ENCODE results near the gene RPGRIP1L. TPM values are rescaled to one million over a fixed set of nuclear protein-coding genes. Genes with fewer than 3 reads are reported as not detected.

The RPGRIP1L gene
- total RNA-seq, 1 experiment from 2014 or later, result 10.3 TPM

DNA sequence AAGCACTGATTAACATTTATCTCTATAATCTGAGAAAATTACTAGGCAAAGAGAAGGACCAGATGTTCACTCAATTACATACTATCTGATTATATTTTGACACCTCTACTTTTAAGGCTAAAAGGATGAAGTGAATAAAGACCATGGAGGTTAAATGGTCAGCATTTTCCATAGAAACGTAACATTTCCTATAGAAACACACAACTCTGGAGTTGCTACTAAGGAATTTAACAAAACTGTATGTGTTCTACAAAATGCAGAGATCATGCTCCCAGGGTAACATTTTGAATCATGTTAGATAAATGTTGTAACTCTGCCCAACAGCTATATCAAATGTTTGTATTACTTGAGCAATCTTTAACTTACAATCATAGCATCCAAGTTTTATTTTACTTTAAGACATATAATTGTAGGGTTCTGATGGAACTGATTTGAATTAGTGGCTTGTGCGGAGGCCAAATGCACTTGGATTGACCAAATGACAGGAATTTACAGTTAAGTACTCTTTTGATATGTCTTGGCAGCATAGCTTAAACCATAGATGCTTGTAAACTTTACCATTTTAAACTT, 97.7 kb downstream of the RPGRIP1L start:
- Histone ChIP-seq H3K36me3 (ENCODE audit: control insufficient read depth in 1 of 2, insufficient read depth in 2 of 2, low read length in 2 of 2) (no peaks in the 10 kb centered on the region), H4K20me1 (ENCODE audit: insufficient read depth) (no peaks in the 10 kb centered on the region), H3K9me3 (ENCODE audit: control insufficient read depth in 1 of 2, insufficient read depth in 1 of 2, low read depth in 1 of 2, low read length in 2 of 2) (no peaks in the 10 kb centered on the region), H3K4me3 (replicated peaks in 1 of 2; ENCODE audit: low read depth in 1 of 2, low read length in 2 of 2) (no peak overlapping the region), H3K4me2 (ENCODE audit: low read length) (no peak overlapping the region), H3K9me2 (ENCODE audit: insufficient read depth) (no peaks in the 10 kb centered on the region), H2AFZ (ENCODE audit: low read depth, low read length, poor library complexity, severe bottlenecking) (no peak overlapping the region), H3K27ac (ENCODE audit: low read depth, low read length) (no peak overlapping the region), H3K27me3 (ENCODE audit: insufficient read depth, low read length) (no peaks in the 10 kb centered on the region), H3K9ac (ENCODE audit: low read length) (no peak overlapping the region), H3K79me2 (ENCODE audit: insufficient read depth, low read length) (no peaks in the 10 kb centered on the region), H3K4me1 (ENCODE audit: control insufficient read depth in 1 of 2, insufficient read depth in 2 of 2, low read length in 2 of 2) (no peaks in the 10 kb centered on the region)
- CTCF ChIA-PET, result no interaction called here
- DNase-seq (ENCODE audit: low read depth, low spot score) (no peak), ATAC-seq (no peak)
- intact Hi-C loops (cut with micrococcal nuclease), result no loop called here
- TF ChIP-seq, protein P1, sequence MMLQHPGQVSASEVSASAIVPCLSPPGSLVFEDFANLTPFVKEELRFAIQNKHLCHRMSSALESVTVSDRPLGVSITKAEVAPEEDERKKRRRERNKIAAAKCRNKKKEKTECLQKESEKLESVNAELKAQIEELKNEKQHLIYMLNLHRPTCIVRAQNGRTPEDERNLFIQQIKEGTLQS (IDR thresholded peaks at IDR 0.05), result no peak
- TF ChIP-seq JUND (IDR thresholded peaks at IDR 0.05) (no peak), POLR2A (IDR thresholded peaks at IDR 0.05; ENCODE audit: borderline replicate concordance, extremely low read depth, insufficient read depth, insufficient read length) (no peak), SIN3A (IDR thresholded peaks at IDR 0.05; ENCODE audit: low read depth) (no peak)
- POLR2A ChIA-PET, result no interaction called here
- RAD21 ChIA-PET (ENCODE audit: low non-redundant PET in 1 of 2, low total read pairs in 2 of 2, uncharacterized antibody in 2 of 2, unreplicated experiment in 2 of 2), result no interaction called here
- no TSS peak for BruUV-seq (replicated peaks)

DNA sequence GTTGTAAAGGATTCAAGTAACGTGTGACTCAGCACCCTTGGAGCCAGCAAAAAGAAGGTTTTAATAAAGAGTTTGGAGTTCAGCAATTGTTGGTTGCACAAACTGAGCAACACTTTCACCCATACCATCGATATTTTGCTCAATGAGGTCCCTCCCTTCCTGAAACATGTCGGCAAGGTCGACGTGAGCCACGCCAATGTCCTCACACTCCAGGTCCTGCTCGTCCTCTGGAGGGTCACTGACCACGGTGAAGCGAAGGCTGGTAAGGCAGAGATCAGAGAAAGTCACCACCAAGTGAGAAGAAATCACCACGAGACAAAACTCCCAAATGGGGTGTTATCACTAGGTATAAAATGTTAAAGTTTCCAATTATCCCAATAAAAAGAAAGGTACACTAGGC, 98.3 kb downstream of the RPGRIP1L start:
- intact Hi-C loops (cut with micrococcal nuclease), result no loop called here
- ChIA-PET CTCF (no interaction called here), RAD21 (ENCODE audit: low non-redundant PET in 1 of 2, low total read pairs in 2 of 2, uncharacterized antibody in 2 of 2, unreplicated experiment in 2 of 2) (no interaction called here), POLR2A (no interaction called here)
- Histone ChIP-seq H3K36me3 (ENCODE audit: control insufficient read depth in 1 of 2, insufficient read depth in 2 of 2, low read length in 2 of 2) (no peaks in the 10 kb centered on the region), H2AFZ (ENCODE audit: low read depth, low read length, poor library complexity, severe bottlenecking) (no peak overlapping the region), H3K79me2 (ENCODE audit: insufficient read depth, low read length) (no peaks in the 10 kb centered on the region), H3K4me2 (ENCODE audit: low read length) (no peak overlapping the region), H4K20me1 (ENCODE audit: insufficient read depth) (no peaks in the 10 kb centered on the region), H3K9me3 (ENCODE audit: control insufficient read depth in 1 of 2, insufficient read depth in 1 of 2, low read depth in 1 of 2, low read length in 2 of 2) (no peaks in the 10 kb centered on the region), H3K4me1 (ENCODE audit: control insufficient read depth in 1 of 2, insufficient read depth in 2 of 2, low read length in 2 of 2) (no peaks in the 10 kb centered on the region), H3K9ac (ENCODE audit: low read length) (no peak overlapping the region), H3K27me3 (ENCODE audit: insufficient read depth, low read length) (no peaks in the 10 kb centered on the region), H3K9me2 (ENCODE audit: insufficient read depth) (no peaks in the 10 kb centered on the region), H3K4me3 (replicated peaks in 1 of 2; ENCODE audit: low read depth in 1 of 2, low read length in 2 of 2) (no peak overlapping the region), H3K27ac (ENCODE audit: low read depth, low read length) (no peak overlapping the region)
- no peak for DNase-seq (ENCODE audit: low read depth, low spot score)
- no TSS peak for BruUV-seq (replicated peaks)
- no peak for ATAC-seq
- no peak for TF ChIP-seq POLR2AphosphoS5 (IDR thresholded peaks at IDR 0.05; ENCODE audit: low read depth, low read length)
- TF ChIP-seq TCF7L2 (IDR thresholded peaks at IDR 0.05; ENCODE audit: borderline replicate concordance, extremely low read depth, insufficient read depth, insufficient read length), result no peak
- TF ChIP-seq, protein P1 (IDR thresholded peaks at IDR 0.05), result no peak
- no peak for TF ChIP-seq ZFX (IDR thresholded peaks at IDR 0.05)
- TF ChIP-seq, protein P2, sequence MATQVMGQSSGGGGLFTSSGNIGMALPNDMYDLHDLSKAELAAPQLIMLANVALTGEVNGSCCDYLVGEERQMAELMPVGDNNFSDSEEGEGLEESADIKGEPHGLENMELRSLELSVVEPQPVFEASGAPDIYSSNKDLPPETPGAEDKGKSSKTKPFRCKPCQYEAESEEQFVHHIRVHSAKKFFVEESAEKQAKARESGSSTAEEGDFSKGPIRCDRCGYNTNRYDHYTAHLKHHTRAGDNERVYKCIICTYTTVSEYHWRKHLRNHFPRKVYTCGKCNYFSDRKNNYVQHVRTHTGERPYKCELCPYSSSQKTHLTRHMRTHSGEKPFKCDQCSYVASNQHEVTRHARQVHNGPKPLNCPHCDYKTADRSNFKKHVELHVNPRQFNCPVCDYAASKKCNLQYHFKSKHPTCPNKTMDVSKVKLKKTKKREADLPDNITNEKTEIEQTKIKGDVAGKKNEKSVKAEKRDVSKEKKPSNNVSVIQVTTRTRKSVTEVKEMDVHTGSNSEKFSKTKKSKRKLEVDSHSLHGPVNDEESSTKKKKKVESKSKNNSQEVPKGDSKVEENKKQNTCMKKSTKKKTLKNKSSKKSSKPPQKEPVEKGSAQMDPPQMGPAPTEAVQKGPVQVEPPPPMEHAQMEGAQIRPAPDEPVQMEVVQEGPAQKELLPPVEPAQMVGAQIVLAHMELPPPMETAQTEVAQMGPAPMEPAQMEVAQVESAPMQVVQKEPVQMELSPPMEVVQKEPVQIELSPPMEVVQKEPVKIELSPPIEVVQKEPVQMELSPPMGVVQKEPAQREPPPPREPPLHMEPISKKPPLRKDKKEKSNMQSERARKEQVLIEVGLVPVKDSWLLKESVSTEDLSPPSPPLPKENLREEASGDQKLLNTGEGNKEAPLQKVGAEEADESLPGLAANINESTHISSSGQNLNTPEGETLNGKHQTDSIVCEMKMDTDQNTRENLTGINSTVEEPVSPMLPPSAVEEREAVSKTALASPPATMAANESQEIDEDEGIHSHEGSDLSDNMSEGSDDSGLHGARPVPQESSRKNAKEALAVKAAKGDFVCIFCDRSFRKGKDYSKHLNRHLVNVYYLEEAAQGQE (IDR thresholded peaks at IDR 0.05; ENCODE audit: low read depth), result no peak
- no peak for TF ChIP-seq EZH2phosphoT487 (IDR thresholded peaks at IDR 0.05; ENCODE audit: borderline replicate concordance)
- no peak for TF ChIP-seq POLR2A (IDR thresholded peaks at IDR 0.05; ENCODE audit: borderline replicate concordance, extremely low read depth, insufficient read depth, insufficient read length)
- TF ChIP-seq YY1 (IDR thresholded peaks at IDR 0.05; ENCODE audit: extremely low read depth, insufficient replicate concordance, low read depth, low read length), result no peak
- TF ChIP-seq, protein P3, sequence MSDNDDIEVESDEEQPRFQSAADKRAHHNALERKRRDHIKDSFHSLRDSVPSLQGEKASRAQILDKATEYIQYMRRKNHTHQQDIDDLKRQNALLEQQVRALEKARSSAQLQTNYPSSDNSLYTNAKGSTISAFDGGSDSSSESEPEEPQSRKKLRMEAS (IDR thresholded peaks at IDR 0.05), result no peak
- no peak for TF ChIP-seq EGR1 (IDR thresholded peaks at IDR 0.05; ENCODE audit: low read depth)
- TF ChIP-seq CBX3 (IDR thresholded peaks at IDR 0.05; ENCODE audit: low read depth), result no peak
- no peak for TF ChIP-seq EZH2 (IDR thresholded peaks at IDR 0.05)
- TF ChIP-seq, protein P4, sequence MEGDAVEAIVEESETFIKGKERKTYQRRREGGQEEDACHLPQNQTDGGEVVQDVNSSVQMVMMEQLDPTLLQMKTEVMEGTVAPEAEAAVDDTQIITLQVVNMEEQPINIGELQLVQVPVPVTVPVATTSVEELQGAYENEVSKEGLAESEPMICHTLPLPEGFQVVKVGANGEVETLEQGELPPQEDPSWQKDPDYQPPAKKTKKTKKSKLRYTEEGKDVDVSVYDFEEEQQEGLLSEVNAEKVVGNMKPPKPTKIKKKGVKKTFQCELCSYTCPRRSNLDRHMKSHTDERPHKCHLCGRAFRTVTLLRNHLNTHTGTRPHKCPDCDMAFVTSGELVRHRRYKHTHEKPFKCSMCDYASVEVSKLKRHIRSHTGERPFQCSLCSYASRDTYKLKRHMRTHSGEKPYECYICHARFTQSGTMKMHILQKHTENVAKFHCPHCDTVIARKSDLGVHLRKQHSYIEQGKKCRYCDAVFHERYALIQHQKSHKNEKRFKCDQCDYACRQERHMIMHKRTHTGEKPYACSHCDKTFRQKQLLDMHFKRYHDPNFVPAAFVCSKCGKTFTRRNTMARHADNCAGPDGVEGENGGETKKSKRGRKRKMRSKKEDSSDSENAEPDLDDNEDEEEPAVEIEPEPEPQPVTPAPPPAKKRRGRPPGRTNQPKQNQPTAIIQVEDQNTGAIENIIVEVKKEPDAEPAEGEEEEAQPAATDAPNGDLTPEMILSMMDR (IDR thresholded peaks at IDR 0.05 in 2 of 3, conservative IDR thresholded peaks at IDR 0.05 in 1 of 3; ENCODE audit: borderline replicate concordance in 1 of 3, insufficient read depth in 1 of 3, low read depth in 2 of 3, low read length in 2 of 3), result no peak

Data from HCT116 (cell line).